Right renal pelvis (tissue), 4 donors: ENCODE measurements around the gene TMEM30B. TPM values are rescaled to one million over a fixed set of nuclear protein-coding genes. Genes with fewer than 3 reads are reported as not detected.
"Not testable (repeated sequence)": the region's sequence is repeated elsewhere in the genome, so short reads cannot be mapped to it uniquely, and the experiment has no call there.

ENCODE experiments used
- DNase-seq, 4 donors: peaks; one replicate each; pipeline ENCODE4 v3.0.0-alpha.2; 2013; ENCODE audit warnings: low read depth in 4 of 4, low spot score in 3 of 4, missing footprints in 1 of 4
- polyA plus RNA-seq, 4 donors: library from polyadenylated mRNA; unstranded; fragments of 120-200 nt; gene quantifications; one replicate each; pipeline ENCODE4 v1.2.1, GENCODE V29; 2013; ENCODE audit not compliant: insufficient read length in 4 of 4

The TMEM30B gene
- polyA plus RNA-seq, 4 donors = 13.1 to 17.1 (median 14.8) TPM

DNA sequence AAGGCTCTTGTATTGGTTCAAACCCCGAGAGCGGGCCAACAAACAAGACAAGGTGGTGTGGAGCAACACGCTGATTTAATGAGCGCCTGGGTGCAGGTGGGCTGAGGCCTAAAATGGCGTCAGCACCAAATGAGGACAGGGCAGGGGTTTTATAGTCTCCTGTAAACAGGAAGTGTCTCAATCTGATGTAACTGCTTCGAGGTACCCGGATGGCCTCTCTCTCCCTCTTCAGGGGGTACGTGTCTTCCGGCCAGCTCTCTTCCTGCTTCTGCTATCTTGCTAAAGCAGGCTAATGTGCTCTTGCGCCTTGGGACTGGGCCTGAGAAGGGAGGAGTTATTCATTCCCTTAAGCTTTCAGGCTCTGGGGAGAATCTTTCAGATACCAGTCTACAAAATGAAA is 41.9 kb downstream of the TMEM30B start:
- not testable (repeated sequence) for DNase-seq

DNA sequence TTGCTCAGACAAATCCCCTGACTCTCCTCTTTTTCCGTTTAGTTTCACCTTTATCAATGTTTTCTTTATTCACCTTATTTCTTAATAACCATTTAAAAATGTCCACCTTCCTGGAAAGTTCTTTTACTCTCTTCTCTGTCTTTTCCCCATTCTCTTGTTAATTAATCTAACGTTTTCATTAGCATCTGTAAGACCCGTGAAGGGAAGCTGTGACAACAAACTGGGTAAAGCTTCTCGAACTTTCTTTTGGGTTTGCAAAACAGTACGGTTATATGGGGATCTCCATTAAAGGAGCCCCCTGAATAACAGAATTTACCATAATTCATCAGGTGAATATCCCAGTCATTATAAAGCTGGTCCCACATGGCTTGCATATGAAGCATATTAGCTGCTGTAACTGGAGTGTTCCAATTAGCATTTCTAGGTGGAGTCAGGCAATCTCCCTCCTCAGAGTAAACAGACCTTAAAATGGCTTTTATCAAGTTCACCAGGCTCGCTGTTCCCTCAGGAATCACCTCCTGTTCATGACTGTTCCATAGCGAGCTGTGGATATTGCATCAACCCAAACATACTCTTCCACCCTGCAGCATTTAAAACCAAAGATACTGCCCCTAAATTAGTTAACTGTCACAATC is 42.4 kb downstream of the TMEM30B start:
- DNase-seq = no peak

DNA sequence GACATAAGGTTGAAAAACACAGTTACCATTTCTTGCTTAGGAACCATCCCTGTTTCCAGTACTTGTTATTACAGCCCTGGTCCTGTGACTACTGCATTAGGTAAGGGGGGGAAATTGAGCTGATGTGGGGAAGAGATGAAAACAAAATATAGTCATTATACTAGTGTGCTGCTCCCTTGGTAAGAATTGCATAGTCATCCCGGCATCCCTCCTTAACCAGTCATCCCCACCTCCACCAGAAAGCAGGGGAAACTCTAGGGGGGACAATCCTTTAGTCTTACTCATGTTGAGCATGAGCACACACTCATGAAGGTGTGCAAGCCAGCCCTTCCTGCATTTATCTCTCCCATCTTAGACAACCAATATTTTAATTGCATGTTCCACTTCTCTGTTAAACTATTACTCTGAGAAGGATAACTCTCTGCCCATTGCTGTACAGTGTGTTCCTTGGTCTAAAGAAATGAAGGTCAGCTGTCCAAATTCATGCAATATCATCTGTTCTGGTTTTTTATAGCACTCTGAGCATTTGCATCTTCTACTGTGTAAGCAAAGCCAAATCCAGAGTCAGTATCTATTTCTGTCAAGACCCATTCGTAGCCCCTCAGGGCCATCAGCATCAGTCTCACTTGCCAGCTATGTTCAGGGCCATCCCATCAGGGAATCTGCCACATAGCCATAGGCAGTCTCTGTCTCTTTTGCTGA is 46.8 kb downstream of the TMEM30B start:
- no peak for DNase-seq

DNA sequence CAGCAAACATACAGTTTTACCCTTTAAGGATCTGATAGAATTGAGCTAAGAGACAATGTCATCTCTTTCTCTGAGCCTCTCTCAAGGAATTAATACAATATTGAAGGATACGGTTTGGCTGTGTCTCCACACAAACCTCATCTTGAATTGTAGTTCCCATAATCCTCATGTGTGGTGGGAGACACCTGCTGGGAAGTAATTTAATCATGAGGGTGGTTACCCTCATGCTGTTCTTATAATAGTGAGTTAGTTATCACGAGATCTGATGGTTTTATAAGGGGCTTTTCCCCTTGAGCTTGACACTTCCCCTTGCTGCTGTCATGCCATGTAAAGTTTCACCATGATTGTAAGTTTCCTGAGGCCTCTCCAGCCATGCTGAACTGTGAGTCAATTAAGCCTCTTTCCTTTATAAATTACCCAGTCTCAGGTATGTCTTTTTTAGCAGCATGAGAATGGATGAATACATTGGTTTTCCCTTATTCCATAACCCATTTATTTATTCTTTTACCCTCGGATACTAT is 47.6 kb downstream of the TMEM30B start:
- DNase-seq = no peak

DNA sequence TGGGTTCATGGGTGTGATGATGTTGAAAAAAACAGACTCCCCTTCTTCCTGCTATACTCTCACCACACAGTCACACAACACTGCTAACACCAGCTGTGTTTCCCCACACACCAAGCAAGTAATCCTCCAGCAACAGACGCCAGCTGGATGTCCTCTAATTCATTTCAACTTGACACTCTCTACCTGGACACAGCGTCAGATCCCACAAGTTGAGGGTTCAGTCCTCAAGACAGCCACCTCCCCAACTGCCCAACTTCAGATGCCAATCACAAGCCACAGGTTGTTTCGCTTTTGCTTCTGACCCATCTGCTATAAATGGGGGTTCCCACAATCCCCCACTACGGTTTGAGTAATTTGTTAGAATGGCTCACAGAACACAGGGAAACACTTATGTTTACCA is 49.3 kb downstream of the TMEM30B start:
- DNase-seq = no peak

DNA sequence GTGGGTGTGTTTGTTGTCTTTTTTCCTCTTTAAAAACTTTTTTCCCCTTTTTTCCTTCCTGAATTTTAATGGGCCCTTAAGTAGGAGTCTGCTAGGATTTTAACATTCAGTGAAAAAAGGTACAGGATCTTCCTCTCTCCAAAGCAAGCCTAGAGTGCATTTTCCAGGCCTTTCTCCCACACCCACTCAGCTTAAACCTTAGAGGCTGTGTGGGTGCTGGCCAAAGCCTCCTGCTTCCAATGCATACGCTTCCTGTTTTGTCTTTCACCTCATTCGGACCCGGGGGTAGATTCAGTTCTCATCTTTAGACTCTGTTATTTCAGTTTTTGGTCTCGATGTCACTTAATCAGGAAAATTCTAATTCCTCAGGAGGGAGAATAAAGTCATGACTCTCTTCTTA is 51.2 kb downstream of the TMEM30B start:
- no peak for DNase-seq

DNA sequence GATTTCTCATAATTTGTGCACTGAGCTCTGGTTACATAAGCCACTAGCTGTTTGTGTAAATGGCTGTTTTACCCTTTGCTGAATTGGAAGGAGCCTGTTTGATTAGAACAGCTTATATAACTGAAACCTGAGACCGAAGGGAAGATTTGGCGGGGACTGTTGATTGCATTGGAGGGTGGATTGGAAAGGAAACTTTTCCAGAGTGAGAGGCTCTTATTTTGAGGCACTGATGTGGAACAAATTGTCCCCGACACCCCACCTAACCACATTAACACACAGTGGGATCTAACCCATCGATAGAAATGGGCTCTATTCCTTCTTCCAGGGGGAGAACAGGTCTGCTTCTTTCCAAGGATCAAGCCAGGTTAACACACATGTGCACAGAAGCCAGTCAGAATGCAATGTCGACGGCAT is 51.7 kb downstream of the TMEM30B start:
- no peak for DNase-seq

DNA sequence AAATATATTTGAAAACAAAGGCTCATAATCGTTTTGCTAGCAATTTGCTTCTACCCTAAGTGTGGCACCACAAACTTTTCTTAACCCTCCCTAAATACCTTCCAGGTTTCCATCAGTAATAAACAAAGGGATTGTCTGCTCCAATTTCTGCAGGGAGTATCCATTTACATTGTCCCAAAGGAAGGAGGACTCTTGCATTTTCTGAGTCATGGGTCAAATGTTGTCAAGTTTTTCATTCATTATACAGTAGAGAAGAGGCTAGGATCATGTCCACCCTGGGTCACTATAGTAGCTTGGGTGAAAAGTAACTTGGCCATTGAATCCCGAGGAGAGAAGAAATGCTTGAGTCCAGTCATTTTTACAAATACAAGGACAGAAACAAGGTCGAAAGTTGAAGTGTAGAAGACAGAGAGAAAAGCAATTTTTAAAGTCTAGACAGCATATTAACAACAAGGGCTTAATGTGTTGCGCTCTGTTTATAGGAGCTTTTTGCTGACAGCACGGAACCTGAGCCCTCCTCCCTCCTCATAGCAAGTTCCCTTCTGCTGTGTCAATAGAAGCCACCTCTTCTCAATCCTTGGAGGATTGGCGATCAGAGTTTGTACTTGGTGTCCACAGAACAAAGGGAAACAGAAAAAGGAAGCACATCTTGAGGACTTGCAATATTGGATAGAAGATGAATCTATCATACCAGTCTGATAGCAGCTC is 53.1 kb downstream of the TMEM30B start:
- no peak for DNase-seq

Other genes with a start within 250 kb of the TMEM30B start
- 10 to 100 TPM; 17.2 to 19.8 (median 18.4) TPM for gene PRKCH, start 40.2 kb upstream of the TMEM30B start, polyA plus RNA-seq